PC-9 (cell line): ENCODE data around the gene SDHAF2.

ENCODE experiments used
- EZH2 ChIP-seq: fragments of 200-600 bp; sonication (generic); IDR thresholded peaks from 2 replicates; pipeline ENCODE4 v1.8.0; 2017; ENCODE audit warnings: antibody characterized with exemption, low read depth
- TF ChIP-seq, protein P1 (sequence below): fragments of 200-600 bp; sonication (generic); conservative IDR thresholded peaks from 2 replicates; pipeline ENCODE4 v1.6.1; 2017; ENCODE audit warnings: mixed run types, antibody characterized with exemption, mild to moderate bottlenecking, moderate library complexity

DNA sequence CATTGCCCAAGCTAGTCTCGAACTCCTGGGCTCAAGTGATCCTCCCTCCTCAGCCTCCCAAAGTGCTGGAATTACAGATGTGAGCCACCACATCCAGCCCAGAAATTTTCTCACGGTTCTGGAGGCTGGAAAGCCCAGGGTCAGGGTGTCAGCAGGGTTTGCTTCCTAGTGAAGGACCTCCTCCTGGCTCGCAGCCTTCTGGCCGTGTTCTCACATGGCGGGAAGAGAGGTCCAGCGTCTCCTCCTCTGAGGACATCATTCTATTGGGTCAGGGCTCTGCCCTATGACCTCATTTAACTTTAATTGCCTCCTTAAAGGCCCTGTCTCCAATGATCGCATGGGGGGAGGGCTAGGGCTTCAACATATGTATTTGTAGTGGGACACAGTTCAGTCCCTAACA lies 38.1 kb downstream of the SDHAF2 start:
- TF ChIP-seq, protein P1, sequence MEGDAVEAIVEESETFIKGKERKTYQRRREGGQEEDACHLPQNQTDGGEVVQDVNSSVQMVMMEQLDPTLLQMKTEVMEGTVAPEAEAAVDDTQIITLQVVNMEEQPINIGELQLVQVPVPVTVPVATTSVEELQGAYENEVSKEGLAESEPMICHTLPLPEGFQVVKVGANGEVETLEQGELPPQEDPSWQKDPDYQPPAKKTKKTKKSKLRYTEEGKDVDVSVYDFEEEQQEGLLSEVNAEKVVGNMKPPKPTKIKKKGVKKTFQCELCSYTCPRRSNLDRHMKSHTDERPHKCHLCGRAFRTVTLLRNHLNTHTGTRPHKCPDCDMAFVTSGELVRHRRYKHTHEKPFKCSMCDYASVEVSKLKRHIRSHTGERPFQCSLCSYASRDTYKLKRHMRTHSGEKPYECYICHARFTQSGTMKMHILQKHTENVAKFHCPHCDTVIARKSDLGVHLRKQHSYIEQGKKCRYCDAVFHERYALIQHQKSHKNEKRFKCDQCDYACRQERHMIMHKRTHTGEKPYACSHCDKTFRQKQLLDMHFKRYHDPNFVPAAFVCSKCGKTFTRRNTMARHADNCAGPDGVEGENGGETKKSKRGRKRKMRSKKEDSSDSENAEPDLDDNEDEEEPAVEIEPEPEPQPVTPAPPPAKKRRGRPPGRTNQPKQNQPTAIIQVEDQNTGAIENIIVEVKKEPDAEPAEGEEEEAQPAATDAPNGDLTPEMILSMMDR, result no peak
- no peak for TF ChIP-seq EZH2
